ENCODE measurements around the gene ADGB.

GRCh38 chr6:146851837-146852236, 253.1 kb downstream of the ADGB start:
- no peak for TF ChIP-seq CTCF (IDR thresholded peaks at IDR 0.05; ENCODE audit: insufficient read depth, low read length, poor library complexity, severe bottlenecking)
- no peak for TF ChIP-seq EZH2phosphoT487 (conservative IDR thresholded peaks at IDR 0.05; ENCODE audit: low read length)
